Measurements from ENCODE around the gene GMPPA.

GMPPA gene

GRCh38 chr2:219498280-219499057 is at the start of gene GMPPA:
Gene GMPPA (plus strand): TSS chr2:219498891. CDS start chr2:219499976, 1,085 bp downstream.
- in situ Hi-C loops (cut with HindIII; ENCODE audit: low sequenced_read_pairs), result no loop called here

GRCh38 chr2:219449609-219450008 is 49.1 kb upstream of the GMPPA start:
- in situ Hi-C loops (cut with HindIII; ENCODE audit: low sequenced_read_pairs), result no loop called here

- in situ Hi-C loops (cut with HindIII; ENCODE audit: low sequenced_read_pairs), result no loop called here
Observed at GRCh38 chr2:219451661-219452360, 46.9 kb upstream of the GMPPA start.

GRCh38 chr2:219452361-219453317 is 46.1 kb upstream of the GMPPA start:
- in situ Hi-C loops (cut with HindIII; ENCODE audit: low sequenced_read_pairs), result no loop called here

- in situ Hi-C loops (cut with HindIII; ENCODE audit: low sequenced_read_pairs), result no loop called here
Observed at GRCh38 chr2:219453671-219454590, 44.8 kb upstream of the GMPPA start.

- in situ Hi-C loops (cut with HindIII; ENCODE audit: low sequenced_read_pairs), result no loop called here
Observed at GRCh38 chr2:219455581-219455980, 43.1 kb upstream of the GMPPA start.

- in situ Hi-C loops (cut with HindIII; ENCODE audit: low sequenced_read_pairs), result no loop called here
Observed at GRCh38 chr2:219457784-219458369, 40.8 kb upstream of the GMPPA start.

GRCh38 chr2:219458996-219459395 is 39.7 kb upstream of the GMPPA start:
- in situ Hi-C loops (cut with HindIII; ENCODE audit: low sequenced_read_pairs), result no loop called here

GRCh38 chr2:219459460-219460311 is 39.0 kb upstream of the GMPPA start:
- in situ Hi-C loops (cut with HindIII; ENCODE audit: low sequenced_read_pairs), result no loop called here

- in situ Hi-C loops (cut with HindIII; ENCODE audit: low sequenced_read_pairs), result no loop called here
Observed at GRCh38 chr2:219460424-219460926, 38.2 kb upstream of the GMPPA start.

- in situ Hi-C loops (cut with HindIII; ENCODE audit: low sequenced_read_pairs), result no loop called here
Observed at GRCh38 chr2:219461047-219461514, 37.6 kb upstream of the GMPPA start.

- in situ Hi-C loops (cut with HindIII; ENCODE audit: low sequenced_read_pairs), result no loop called here
Observed at GRCh38 chr2:219461669-219462068, 37.0 kb upstream of the GMPPA start.

GRCh38 chr2:219462349-219462748 is 36.3 kb upstream of the GMPPA start:
- in situ Hi-C loops (cut with HindIII; ENCODE audit: low sequenced_read_pairs), result no loop called here

- in situ Hi-C loops (cut with HindIII; ENCODE audit: low sequenced_read_pairs), result no loop called here
Observed at GRCh38 chr2:219464286-219465032, 34.2 kb upstream of the GMPPA start.

GRCh38 chr2:219465659-219466561 is 32.8 kb upstream of the GMPPA start:
- in situ Hi-C loops (cut with HindIII; ENCODE audit: low sequenced_read_pairs), result no loop called here

GRCh38 chr2:219466816-219467735 is 31.6 kb upstream of the GMPPA start:
- in situ Hi-C loops (cut with HindIII; ENCODE audit: low sequenced_read_pairs), result no loop called here
